CD4-positive, alpha-beta T cell treated with Interleukin-6 at 100 ng/mL for 8 hours (primary cell): Measurements from ENCODE around the gene PLA2G4F.

Source experiments
- DNase-seq: peaks from one replicate; pipeline ENCODE4 v3.0.0-alpha.2; 2020; ENCODE audit warnings: mixed read lengths, low spot score

The PLA2G4F gene

GRCh38 chr15:42165106-42165505, 8.7 kb upstream of the PLA2G4F start:
- DNase-seq: no peak

- DNase-seq: no peak
These were observed 7.6 kb upstream of the PLA2G4F start for GRCh38 chr15:42163947-42164550.

- DNase-seq: no peak
These were observed 6.9 kb upstream of the PLA2G4F start for GRCh38 chr15:42163291-42163690.

GRCh38 chr15:42160136-42160535, 3.7 kb upstream of the PLA2G4F start:
- DNase-seq: no peak

GRCh38 chr15:42159381-42160015, 3.1 kb upstream of the PLA2G4F start:
- no peak for DNase-seq

GRCh38 chr15:42158941-42159340, 2.5 kb upstream of the PLA2G4F start:
- DNase-seq: no peak

- DNase-seq: no peak
These were observed 1.7 kb upstream of the PLA2G4F start for GRCh38 chr15:42157981-42158765.

- DNase-seq: no peak
These were observed 945 bp upstream of the PLA2G4F start for GRCh38 chr15:42157381-42157780.

GRCh38 chr15:42155546-42156242, 742 bp downstream of the PLA2G4F start:
- no peak for DNase-seq

GRCh38 chr15:42154956-42155355, 1.5 kb downstream of the PLA2G4F start:
- no peak for DNase-seq

GRCh38 chr15:42154212-42154941, 2.1 kb downstream of the PLA2G4F start:
- no peak for DNase-seq

- no peak for DNase-seq
These were observed 2.6 kb downstream of the PLA2G4F start for GRCh38 chr15:42153874-42154211.

GRCh38 chr15:42152921-42153698, 3.3 kb downstream of the PLA2G4F start:
- DNase-seq: no peak

GRCh38 chr15:42152196-42152920, 4.1 kb downstream of the PLA2G4F start:
- DNase-seq: no peak

GRCh38 chr15:42151736-42152135, 4.7 kb downstream of the PLA2G4F start:
- no peak for DNase-seq

- DNase-seq: no peak
These were observed 5.3 kb downstream of the PLA2G4F start for GRCh38 chr15:42151141-42151561.

GRCh38 chr15:42150219-42150970, 6.0 kb downstream of the PLA2G4F start:
- no peak for DNase-seq

GRCh38 chr15:42149493-42150218, 6.8 kb downstream of the PLA2G4F start:
- DNase-seq: no peak
